ENCODE measurements around the gene HS3ST3A1. TPM values are rescaled to one million over a fixed set of nuclear protein-coding genes. Genes with fewer than 3 reads are reported as not detected.

Gene HS3ST3A1
- total RNA-seq, 2 experiments from 2014 or later: 0.22 to 1.2 TPM

DNA sequence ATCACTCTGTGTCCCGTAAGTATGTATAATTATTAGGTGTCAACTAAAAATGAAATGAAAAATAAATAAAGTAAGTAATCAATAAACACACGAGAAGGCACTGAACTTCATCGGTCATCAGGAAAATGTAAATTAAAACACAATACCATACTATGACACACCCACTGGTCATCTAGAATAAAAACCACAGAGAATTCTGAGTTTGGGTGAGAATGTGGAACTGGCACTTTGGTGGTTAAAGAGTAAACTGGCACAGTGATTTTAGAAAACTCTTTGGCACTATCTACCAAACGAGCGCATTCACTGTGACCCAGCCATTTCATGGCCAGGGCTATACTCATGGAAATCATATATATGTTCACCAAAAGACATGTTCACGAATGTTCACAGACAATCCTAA lies 98.2 kb downstream of the HS3ST3A1 start:
- H3K27me3 Mint-ChIP-seq: no peaks in the 10 kb centered on the region
- H3K36me3 ChIP-seq (ENCODE audit: insufficient read depth, low read length): no peaks in the 10 kb centered on the region
- ChIA-PET POLR2A (no interaction called here), CTCF (no interaction called here)
- ATAC-seq (ENCODE audit: poor library complexity) (no peak), DNase-seq (no peak)
- no peaks in the 10 kb centered on the region for H3K27me3 ChIP-seq (ENCODE audit: control insufficient read depth in 1 of 2, insufficient read depth in 2 of 2, low read length in 2 of 2)
- no peaks in the 10 kb centered on the region for H3K9me3 ChIP-seq (ENCODE audit: control insufficient read depth in 1 of 2, insufficient read depth in 1 of 2, low read length in 2 of 2)
- H3K9me3 Mint-ChIP-seq: no peaks in the 10 kb centered on the region
- H3K4me3 Mint-ChIP-seq: no peak overlapping the region
- no peaks in the 10 kb centered on the region for H3K4me1 Mint-ChIP-seq (ENCODE audit: low read depth)
- TF ChIP-seq, protein P1, sequence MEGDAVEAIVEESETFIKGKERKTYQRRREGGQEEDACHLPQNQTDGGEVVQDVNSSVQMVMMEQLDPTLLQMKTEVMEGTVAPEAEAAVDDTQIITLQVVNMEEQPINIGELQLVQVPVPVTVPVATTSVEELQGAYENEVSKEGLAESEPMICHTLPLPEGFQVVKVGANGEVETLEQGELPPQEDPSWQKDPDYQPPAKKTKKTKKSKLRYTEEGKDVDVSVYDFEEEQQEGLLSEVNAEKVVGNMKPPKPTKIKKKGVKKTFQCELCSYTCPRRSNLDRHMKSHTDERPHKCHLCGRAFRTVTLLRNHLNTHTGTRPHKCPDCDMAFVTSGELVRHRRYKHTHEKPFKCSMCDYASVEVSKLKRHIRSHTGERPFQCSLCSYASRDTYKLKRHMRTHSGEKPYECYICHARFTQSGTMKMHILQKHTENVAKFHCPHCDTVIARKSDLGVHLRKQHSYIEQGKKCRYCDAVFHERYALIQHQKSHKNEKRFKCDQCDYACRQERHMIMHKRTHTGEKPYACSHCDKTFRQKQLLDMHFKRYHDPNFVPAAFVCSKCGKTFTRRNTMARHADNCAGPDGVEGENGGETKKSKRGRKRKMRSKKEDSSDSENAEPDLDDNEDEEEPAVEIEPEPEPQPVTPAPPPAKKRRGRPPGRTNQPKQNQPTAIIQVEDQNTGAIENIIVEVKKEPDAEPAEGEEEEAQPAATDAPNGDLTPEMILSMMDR (IDR thresholded peaks at IDR 0.05): no peak
- no peaks in the 10 kb centered on the region for H3K36me3 Mint-ChIP-seq (ENCODE audit: low read depth)
- intact Hi-C loops (cut with DNase I, micrococcal nuclease): no loop called here
- no peaks in the 10 kb centered on the region for H3K4me1 ChIP-seq (ENCODE audit: insufficient read depth, low read length)
- no peak overlapping the region for H3K27ac Mint-ChIP-seq
- no peak overlapping the region for H3K27ac ChIP-seq (ENCODE audit: low read depth in 1 of 2, low read length in 2 of 2)
- no peak overlapping the region for H3K4me3 ChIP-seq (ENCODE audit: low read length)

DNA sequence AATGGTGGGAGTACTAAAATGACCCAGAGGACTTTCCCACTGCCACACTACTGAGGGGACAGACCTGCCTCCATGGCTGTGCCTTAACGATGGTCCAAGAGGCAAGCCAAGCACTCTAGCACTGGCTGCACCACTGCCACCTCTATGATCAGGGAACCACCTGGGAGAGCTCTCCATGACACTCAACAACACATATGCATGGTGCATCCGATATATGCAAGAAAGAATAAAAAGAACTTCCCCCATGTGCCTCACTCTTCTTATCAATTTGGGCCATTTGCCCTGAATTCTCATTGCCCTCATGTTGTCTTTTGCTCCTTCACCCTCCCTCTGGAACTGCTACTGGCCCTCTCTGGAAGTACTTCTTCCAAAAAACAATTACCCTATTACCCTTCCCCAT lies 99.5 kb downstream of the HS3ST3A1 start:
- no peaks in the 10 kb centered on the region for H3K9me3 ChIP-seq (ENCODE audit: control insufficient read depth in 1 of 2, insufficient read depth in 1 of 2, low read length in 2 of 2)
- no peaks in the 10 kb centered on the region for H3K4me1 ChIP-seq (ENCODE audit: insufficient read depth, low read length)
- Mint-ChIP-seq H3K27ac (no peak overlapping the region), H3K9me3 (no peaks in the 10 kb centered on the region), H3K36me3 (ENCODE audit: low read depth) (no peaks in the 10 kb centered on the region), H3K27me3 (no peaks in the 10 kb centered on the region), H3K4me3 (no peak overlapping the region), H3K4me1 (ENCODE audit: low read depth) (no peaks in the 10 kb centered on the region)
- TF ChIP-seq, protein P1 (IDR thresholded peaks at IDR 0.05): no peak
- H3K27ac ChIP-seq (ENCODE audit: low read depth in 1 of 2, low read length in 2 of 2): no peak overlapping the region
- H3K27me3 ChIP-seq (ENCODE audit: control insufficient read depth in 1 of 2, insufficient read depth in 2 of 2, low read length in 2 of 2): no peaks in the 10 kb centered on the region
- no peaks in the 10 kb centered on the region for H3K36me3 ChIP-seq (ENCODE audit: insufficient read depth, low read length)
- intact Hi-C loops (cut with DNase I, micrococcal nuclease): no loop called here
- ChIA-PET CTCF (no interaction called here), POLR2A (no interaction called here)
- no peak for DNase-seq
- no peak overlapping the region for H3K4me3 ChIP-seq (ENCODE audit: low read length)
- ATAC-seq (ENCODE audit: poor library complexity): no peak

DNA sequence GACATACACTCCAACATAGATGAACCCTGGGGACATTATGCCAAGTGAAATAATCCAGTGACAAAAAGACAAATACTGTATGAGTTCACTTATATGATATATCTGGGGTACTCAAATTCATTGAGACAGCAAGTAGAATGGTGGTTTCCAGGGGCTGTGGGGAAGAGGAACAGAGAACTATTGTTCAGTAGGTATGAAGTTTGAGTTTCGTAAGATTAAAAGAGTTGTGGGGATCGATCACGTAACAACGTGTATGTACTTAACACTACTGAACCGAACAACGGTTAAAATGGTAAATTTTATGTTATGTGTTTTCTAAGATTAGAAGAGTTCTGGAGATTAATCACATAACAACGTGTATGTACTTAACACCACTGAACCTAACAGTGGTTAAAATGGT lies 100.8 kb downstream of the HS3ST3A1 start:
- no peak overlapping the region for H3K4me3 ChIP-seq (ENCODE audit: low read length)
- no peak overlapping the region for H3K27ac ChIP-seq (ENCODE audit: low read depth in 1 of 2, low read length in 2 of 2)
- H3K27me3 ChIP-seq (ENCODE audit: control insufficient read depth in 1 of 2, insufficient read depth in 2 of 2, low read length in 2 of 2): no peaks in the 10 kb centered on the region
- H3K36me3 ChIP-seq (ENCODE audit: insufficient read depth, low read length): no peaks in the 10 kb centered on the region
- ChIA-PET CTCF (no interaction called here), POLR2A (no interaction called here)
- H3K36me3 Mint-ChIP-seq (ENCODE audit: low read depth): no peaks in the 10 kb centered on the region
- intact Hi-C loops (cut with DNase I, micrococcal nuclease): no loop called here
- H3K4me1 Mint-ChIP-seq (ENCODE audit: low read depth): no peaks in the 10 kb centered on the region
- TF ChIP-seq, protein P1 (IDR thresholded peaks at IDR 0.05): no peak
- no peak overlapping the region for H3K4me3 Mint-ChIP-seq
- peaks cover 0 to 3% of the 10 kb centered on the region in 2 experiments for H3K9me3 ChIP-seq (ENCODE audit: control insufficient read depth in 1 of 2, insufficient read depth in 1 of 2, low read length in 2 of 2)
- DNase-seq: no peak
- H3K4me1 ChIP-seq (ENCODE audit: insufficient read depth, low read length): no peaks in the 10 kb centered on the region
- no peak for ATAC-seq (ENCODE audit: poor library complexity)
- no peaks in the 10 kb centered on the region for H3K9me3 Mint-ChIP-seq
- H3K27me3 Mint-ChIP-seq: no peaks in the 10 kb centered on the region
- no peak overlapping the region for H3K27ac Mint-ChIP-seq
